Cerebellar nuclear complex (tissue), 1 donor: Measurements from ENCODE around the gene NPTX1.

Experiments used
- DNase-seq, 2 experiments: peaks; one replicate each; lab custom pipeline; 2025; lab: John Stamatoyannopoulos, UW

NPTX1 gene

GRCh38 chr17:80503921-80504320 lies 27.5 kb upstream of the NPTX1 start:
- no peak for DNase-seq

- DNase-seq, result no peak
These were observed 26.6 kb upstream of the NPTX1 start for GRCh38 chr17:80503031-80503430.

- no peak for DNase-seq
These were observed 26.1 kb upstream of the NPTX1 start for GRCh38 chr17:80502578-80502877.

- DNase-seq, result no peak
These were observed 25.6 kb upstream of the NPTX1 start for GRCh38 chr17:80501741-80502577.

- no peak for DNase-seq
These were observed 23.7 kb upstream of the NPTX1 start for GRCh38 chr17:80499961-80500665.

- DNase-seq, result no peak
These were observed 23.2 kb upstream of the NPTX1 start for GRCh38 chr17:80499560-80499959.

- no peak for DNase-seq
These were observed 22.6 kb upstream of the NPTX1 start for GRCh38 chr17:80498920-80499410.

GRCh38 chr17:80498242-80498919 lies 22.0 kb upstream of the NPTX1 start:
- DNase-seq, result no peak

GRCh38 chr17:80497726-80498241 lies 21.4 kb upstream of the NPTX1 start:
- DNase-seq, result no peak

GRCh38 chr17:80494547-80494946 lies 18.1 kb upstream of the NPTX1 start:
- DNase-seq, result no peak

GRCh38 chr17:80492343-80493136 lies 16.1 kb upstream of the NPTX1 start:
- no peak for DNase-seq

- DNase-seq, result no peak
These were observed 15.3 kb upstream of the NPTX1 start for GRCh38 chr17:80491478-80492342.

GRCh38 chr17:80487511-80487910 lies 11.1 kb upstream of the NPTX1 start:
- DNase-seq, result no peak

GRCh38 chr17:80486692-80487091 lies 10.3 kb upstream of the NPTX1 start:
- no peak for DNase-seq

- no peak for DNase-seq
These were observed 9.4 kb upstream of the NPTX1 start for GRCh38 chr17:80485846-80486245.

GRCh38 chr17:80482555-80483308 lies 6.3 kb upstream of the NPTX1 start:
- no peak for DNase-seq

- DNase-seq, result no peak
These were observed 5.6 kb upstream of the NPTX1 start for GRCh38 chr17:80482058-80482318.

- DNase-seq, result no peak
These were observed 5.1 kb upstream of the NPTX1 start for GRCh38 chr17:80481284-80482057.

- no peak for DNase-seq
These were observed 3.8 kb upstream of the NPTX1 start for GRCh38 chr17:80480248-80480647.

- DNase-seq, result no peak
These were observed 2.8 kb upstream of the NPTX1 start for GRCh38 chr17:80479246-80479566.
